ENCODE data around the gene SMTNL2.
"Not testable (repeated sequence)": the region's sequence is repeated elsewhere in the genome, so short reads cannot be mapped to it uniquely, and the experiment has no call there.

Gene SMTNL2

GRCh38 chr17:4634976-4635375 is 50.6 kb downstream of the SMTNL2 start:
- no peak for DNase-seq (ENCODE audit: low read depth)

GRCh38 chr17:4635823-4636375 is 51.6 kb downstream of the SMTNL2 start:
- DNase-seq (ENCODE audit: low read depth): no peak

- DNase-seq (ENCODE audit: low read depth): no peak
Measured at GRCh38 chr17:4636474-4637100, 52.3 kb downstream of the SMTNL2 start.

- DNase-seq (ENCODE audit: low read depth): not testable (repeated sequence)
Measured at GRCh38 chr17:4638766-4639165, 54.4 kb downstream of the SMTNL2 start.

- DNase-seq (ENCODE audit: low read depth): not testable (repeated sequence)
Measured at GRCh38 chr17:4639301-4640059, 55.2 kb downstream of the SMTNL2 start.

- not testable (repeated sequence) for DNase-seq (ENCODE audit: low read depth)
Measured at GRCh38 chr17:4640569-4641188, 56.4 kb downstream of the SMTNL2 start.

- DNase-seq (ENCODE audit: low read depth): no peak
Measured at GRCh38 chr17:4641297-4642195, 57.2 kb downstream of the SMTNL2 start, which contains the start of gene ALOX15. ALOX15 (minus strand) TSS chr17:4641678; CDS start chr17:4641651, 27 bp downstream.

- no peak for DNase-seq (ENCODE audit: low read depth)
Measured at GRCh38 chr17:4642286-4642685, 58.0 kb downstream of the SMTNL2 start.

GRCh38 chr17:4643676-4644075 is 59.3 kb downstream of the SMTNL2 start:
- DNase-seq (ENCODE audit: low read depth): no peak

- DNase-seq (ENCODE audit: low read depth): no peak
Measured at GRCh38 chr17:4645642-4646041, 61.3 kb downstream of the SMTNL2 start.

GRCh38 chr17:4648741-4649140 is 64.4 kb downstream of the SMTNL2 start:
- DNase-seq (ENCODE audit: low read depth): no peak

- DNase-seq (ENCODE audit: low read depth): no peak
Measured at GRCh38 chr17:4652997-4653396, 68.7 kb downstream of the SMTNL2 start.

- DNase-seq (ENCODE audit: low read depth): not testable (repeated sequence)
Measured at GRCh38 chr17:4655933-4656332, 71.6 kb downstream of the SMTNL2 start.

GRCh38 chr17:4657678-4658077 is 73.3 kb downstream of the SMTNL2 start:
- DNase-seq (ENCODE audit: low read depth): no peak

Measured in fibroblast of gingiva (primary cell).